ENCODE data around the gene ADGRV1.

Gene ADGRV1

DNA sequence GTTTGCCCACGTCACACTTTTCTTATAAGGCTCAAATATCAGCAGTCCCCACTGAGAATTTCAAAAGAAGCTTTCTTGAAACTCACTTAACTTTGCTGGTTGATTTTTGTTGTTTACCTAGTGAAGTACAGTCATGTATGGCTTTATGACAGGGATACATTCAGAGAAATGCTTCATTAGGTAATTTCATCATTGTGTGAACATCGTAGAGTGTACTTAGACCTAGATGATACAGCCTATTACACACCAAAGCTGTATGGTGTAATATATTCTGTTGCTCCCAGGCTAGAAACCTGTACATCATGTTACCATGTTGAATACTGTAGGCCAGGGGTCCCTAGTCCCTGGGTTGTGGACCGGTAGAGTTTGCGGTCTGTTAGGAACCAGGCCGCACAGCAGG is 647.5 kb downstream of the ADGRV1 start:
- DNase-seq (ENCODE audit: low spot score) = no peak
- TF ChIP-seq, protein P1, sequence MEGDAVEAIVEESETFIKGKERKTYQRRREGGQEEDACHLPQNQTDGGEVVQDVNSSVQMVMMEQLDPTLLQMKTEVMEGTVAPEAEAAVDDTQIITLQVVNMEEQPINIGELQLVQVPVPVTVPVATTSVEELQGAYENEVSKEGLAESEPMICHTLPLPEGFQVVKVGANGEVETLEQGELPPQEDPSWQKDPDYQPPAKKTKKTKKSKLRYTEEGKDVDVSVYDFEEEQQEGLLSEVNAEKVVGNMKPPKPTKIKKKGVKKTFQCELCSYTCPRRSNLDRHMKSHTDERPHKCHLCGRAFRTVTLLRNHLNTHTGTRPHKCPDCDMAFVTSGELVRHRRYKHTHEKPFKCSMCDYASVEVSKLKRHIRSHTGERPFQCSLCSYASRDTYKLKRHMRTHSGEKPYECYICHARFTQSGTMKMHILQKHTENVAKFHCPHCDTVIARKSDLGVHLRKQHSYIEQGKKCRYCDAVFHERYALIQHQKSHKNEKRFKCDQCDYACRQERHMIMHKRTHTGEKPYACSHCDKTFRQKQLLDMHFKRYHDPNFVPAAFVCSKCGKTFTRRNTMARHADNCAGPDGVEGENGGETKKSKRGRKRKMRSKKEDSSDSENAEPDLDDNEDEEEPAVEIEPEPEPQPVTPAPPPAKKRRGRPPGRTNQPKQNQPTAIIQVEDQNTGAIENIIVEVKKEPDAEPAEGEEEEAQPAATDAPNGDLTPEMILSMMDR (IDR thresholded peaks at IDR 0.05; ENCODE audit: extremely low read depth, insufficient read depth, missing control alignments) = no peak
- in situ Hi-C loops (cut with MboI; ENCODE audit: low pct_unique_long_range_greater_than_20kb, low sequenced_read_pairs, unreplicated experiment) = no loop called here

DNA sequence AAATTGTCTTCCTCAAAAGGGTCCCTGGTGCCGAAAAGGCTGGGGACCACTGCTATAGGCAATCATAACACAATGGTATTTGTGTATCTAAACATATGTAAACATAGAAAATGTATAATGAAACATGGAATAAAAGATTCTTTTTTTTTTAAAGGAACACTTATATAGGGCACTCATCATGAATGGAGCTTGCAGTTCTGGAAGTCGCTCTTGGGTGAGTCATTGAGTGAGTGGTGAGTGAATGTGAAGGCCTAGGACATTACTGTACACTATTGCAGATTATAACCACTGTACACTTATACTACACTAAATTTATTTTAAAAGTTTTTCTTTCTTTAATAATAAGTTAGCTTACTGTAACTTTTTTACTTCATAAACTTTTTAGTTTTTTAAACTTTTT is 648.1 kb downstream of the ADGRV1 start:
- DNase-seq (ENCODE audit: low spot score) = no peak
- TF ChIP-seq, protein P1 (IDR thresholded peaks at IDR 0.05; ENCODE audit: extremely low read depth, insufficient read depth, missing control alignments) = no peak
- in situ Hi-C loops (cut with MboI; ENCODE audit: low pct_unique_long_range_greater_than_20kb, low sequenced_read_pairs, unreplicated experiment) = no loop called here

DNA sequence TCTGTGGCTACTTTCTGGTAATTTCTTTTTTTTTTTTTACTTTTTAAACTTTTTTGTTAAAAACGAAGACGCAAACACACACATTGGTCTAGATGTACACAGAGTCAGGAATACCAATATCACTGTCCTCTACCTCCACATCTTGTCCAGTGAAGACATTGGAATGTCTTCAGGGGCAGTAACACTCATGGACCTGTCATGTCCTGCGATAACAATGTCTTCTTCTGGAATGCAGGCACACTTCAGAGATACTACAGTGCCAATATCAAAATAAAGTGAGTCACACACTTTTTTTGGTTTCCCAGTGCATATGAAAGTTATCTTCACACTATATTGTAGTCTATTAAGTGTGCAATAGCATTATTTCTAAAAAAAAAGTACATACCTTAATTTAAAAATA is 648.7 kb downstream of the ADGRV1 start:
- in situ Hi-C loops (cut with MboI; ENCODE audit: low pct_unique_long_range_greater_than_20kb, low sequenced_read_pairs, unreplicated experiment) = no loop called here
- TF ChIP-seq, protein P1 (IDR thresholded peaks at IDR 0.05; ENCODE audit: extremely low read depth, insufficient read depth, missing control alignments) = no peak

DNA sequence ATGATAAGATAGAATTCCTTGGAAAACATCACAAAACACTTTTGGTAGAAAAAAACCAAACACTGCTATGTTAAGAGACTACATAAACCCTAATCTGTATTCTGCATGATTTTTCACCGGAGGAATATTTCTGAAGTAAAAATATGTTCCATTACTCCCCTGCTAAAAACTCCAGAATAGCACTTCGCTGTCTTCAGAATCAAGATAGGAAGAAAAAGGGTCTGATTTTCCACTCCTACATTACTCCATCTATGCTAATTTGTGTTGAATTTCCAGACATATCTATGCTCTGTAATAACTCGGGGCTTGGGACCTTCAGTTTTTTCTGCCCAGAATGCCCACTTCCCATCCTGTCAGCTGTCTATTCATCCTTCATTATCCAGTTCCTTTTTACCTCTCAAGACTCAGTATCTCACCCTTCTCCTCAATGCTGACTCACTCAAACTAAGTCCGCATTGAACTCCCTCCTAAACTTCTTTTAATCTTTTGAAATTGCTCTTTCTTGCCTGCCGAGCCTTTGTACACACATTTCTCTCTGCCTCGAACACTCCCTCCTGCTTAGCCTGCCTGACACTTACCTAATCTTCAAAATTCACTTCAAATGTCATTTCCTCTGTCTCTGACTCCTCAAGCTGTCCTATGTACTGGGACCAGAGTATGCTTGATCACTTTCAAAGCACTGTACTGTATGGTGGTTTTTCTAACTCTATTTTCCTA is 653.6 kb downstream of the ADGRV1 start:
- DNase-seq (ENCODE audit: low spot score) = no peak
- in situ Hi-C loops (cut with MboI; ENCODE audit: low pct_unique_long_range_greater_than_20kb, low sequenced_read_pairs, unreplicated experiment) = loop anchor here (10.0 kb wide), 1 partner anchor 107 kb away; no protein-coding TSS in a partner anchor

More for the DNA sequence above, 648.7 kb downstream of the ADGRV1 start:
- no peak for DNase-seq (ENCODE audit: low spot score)

DNA sequence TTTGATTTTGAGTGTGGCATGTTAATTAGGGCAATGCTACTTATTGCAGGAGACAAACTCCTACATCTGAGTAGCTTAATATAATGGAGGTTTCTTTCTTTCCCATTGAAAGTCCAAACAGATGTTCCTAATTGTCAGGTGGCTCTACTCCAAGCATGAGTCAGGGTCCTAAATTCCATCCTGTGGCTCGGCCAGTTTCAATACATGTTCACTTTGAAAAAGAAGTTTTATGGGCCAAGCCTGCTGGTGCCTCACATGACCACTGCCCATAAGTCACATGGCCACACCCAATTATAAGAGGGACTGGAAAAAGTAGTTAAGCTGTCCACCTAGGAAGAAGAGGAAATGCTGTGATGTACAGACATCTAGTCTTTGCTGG is 654.1 kb downstream of the ADGRV1 start:
- TF ChIP-seq, protein P1 (IDR thresholded peaks at IDR 0.05; ENCODE audit: extremely low read depth, insufficient read depth, missing control alignments) = no peak
- in situ Hi-C loops (cut with MboI; ENCODE audit: low pct_unique_long_range_greater_than_20kb, low sequenced_read_pairs, unreplicated experiment) = loop anchor here (10.0 kb wide), 1 partner anchor 108 kb away; no protein-coding TSS in a partner anchor
- no peak for DNase-seq (ENCODE audit: low spot score)

More for the DNA sequence above, 653.6 kb downstream of the ADGRV1 start:
- TF ChIP-seq, protein P1 (IDR thresholded peaks at IDR 0.05; ENCODE audit: extremely low read depth, insufficient read depth, missing control alignments) = no peak
